ENCODE measurements around the gene AGFG1.

AGFG1 gene

GRCh38 chr2:227565080-227565479 lies 93.1 kb downstream of the AGFG1 start:
- H3K79me2 ChIP-seq (ENCODE audit: control insufficient read depth, insufficient read depth, low read length, poor library complexity): peaks cover 2% of the 10 kb centered on the region
- no peaks in the 10 kb centered on the region for H3K27me3 ChIP-seq (ENCODE audit: insufficient read depth, low read length)
- H3K18ac ChIP-seq (ENCODE audit: low read length): peak overlapping the region; percentile 71
- no peak overlapping the region for H3K9ac ChIP-seq (ENCODE audit: low read length)
- peak overlapping the region; percentile 28 for H4K8ac ChIP-seq (ENCODE audit: low read depth, low read length)
- H2AFZ ChIP-seq (ENCODE audit: insufficient read depth, low read length, poor library complexity): no peak overlapping the region
- H4K12ac ChIP-seq (ENCODE audit: low read depth, low read length): no peak overlapping the region
- DNase-seq: no peak
- H3K14ac ChIP-seq (ENCODE audit: low read length): no peak overlapping the region
- no peaks in the 10 kb centered on the region for H3K9me3 ChIP-seq (ENCODE audit: insufficient read depth, low read depth, low read length)
- H3K23ac ChIP-seq (ENCODE audit: low read length): no peak overlapping the region
- H3K4ac ChIP-seq (ENCODE audit: low read depth, low read length): no peak overlapping the region
- peak overlapping the region; percentile 33 for H2BK120ac ChIP-seq (ENCODE audit: insufficient read depth, low read length, poor library complexity)
- H2BK12ac ChIP-seq (ENCODE audit: low read length): peak overlapping the region; percentile 71
- peak overlapping the region; percentile 83 for H2AK5ac ChIP-seq (ENCODE audit: low read length)
- H3K79me1 ChIP-seq (ENCODE audit: low read length): peaks cover 2% of the 10 kb centered on the region
- no peak overlapping the region for H3K4me3 ChIP-seq (ENCODE audit: low read depth, low read length)
- no peak overlapping the region for H4K91ac ChIP-seq (ENCODE audit: low read depth, low read length)
- WGBS (ENCODE audit: extremely low coverage, insufficient coverage, insufficient read length): no CpG with 5 or more reads among the region's 1 CpG
- H3K4me2 ChIP-seq (ENCODE audit: low read length): no peak overlapping the region
- peak overlapping the region; percentile 49 for H2BK5ac ChIP-seq (ENCODE audit: low read depth, low read length, poor library complexity)
- peaks cover 3 to 6% of the 10 kb centered on the region in 2 experiments for H3K4me1 ChIP-seq (ENCODE audit: control insufficient read depth in 1 of 2, insufficient read depth in 2 of 2, low read length in 2 of 2)
- no peak overlapping the region for H3K27ac ChIP-seq (ENCODE audit: low read depth, low read length)
- peaks cover 0 to 2% of the 10 kb centered on the region in 2 experiments for H3K36me3 ChIP-seq (ENCODE audit: control insufficient read depth in 1 of 2, insufficient read depth in 2 of 2, low read length in 2 of 2)

DNA sequence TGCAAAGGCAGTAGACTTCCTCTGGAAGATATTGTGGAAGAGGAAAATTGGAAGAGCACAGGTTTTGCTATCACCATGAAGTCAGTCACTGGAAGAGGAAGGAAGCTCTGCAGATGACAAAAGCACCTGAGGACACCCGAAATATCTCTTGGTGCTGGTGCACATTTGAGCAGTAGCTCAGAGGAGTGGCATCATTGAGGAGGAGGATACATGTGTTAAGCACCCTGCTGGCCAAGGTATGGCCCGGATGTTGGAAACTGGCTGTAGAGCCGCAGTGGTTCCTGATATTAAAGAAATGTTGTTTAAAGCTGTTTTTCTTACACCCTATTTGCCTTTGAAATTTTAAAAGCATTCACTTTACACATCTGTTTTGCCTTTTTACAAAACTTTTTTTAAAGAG lies 94.1 kb downstream of the AGFG1 start:
- H3K36me3 ChIP-seq (ENCODE audit: control insufficient read depth in 1 of 2, insufficient read depth in 2 of 2, low read length in 2 of 2): peaks cover 0 to 2% of the 10 kb centered on the region in 2 experiments
- peaks cover 2% of the 10 kb centered on the region for H3K79me2 ChIP-seq (ENCODE audit: control insufficient read depth, insufficient read depth, low read length, poor library complexity)
- no peak overlapping the region for H3K14ac ChIP-seq (ENCODE audit: low read length)
- no peak overlapping the region for H4K12ac ChIP-seq (ENCODE audit: low read depth, low read length)
- DNase-seq: no peak
- H3K79me1 ChIP-seq (ENCODE audit: low read length): peaks cover 8% of the 10 kb centered on the region
- no peak overlapping the region for H4K91ac ChIP-seq (ENCODE audit: low read depth, low read length)
- no peak overlapping the region for H2AK5ac ChIP-seq (ENCODE audit: low read length)
- no peak overlapping the region for H3K23ac ChIP-seq (ENCODE audit: low read length)
- no peak overlapping the region for H3K18ac ChIP-seq (ENCODE audit: low read length)
- H2BK12ac ChIP-seq (ENCODE audit: low read length): no peak overlapping the region
- peak overlapping the region; percentile 52 for H3K27ac ChIP-seq (ENCODE audit: low read depth, low read length)
- H3K9ac ChIP-seq (ENCODE audit: low read length): no peak overlapping the region
- H3K27me3 ChIP-seq (ENCODE audit: insufficient read depth, low read length): no peaks in the 10 kb centered on the region
- no peak overlapping the region for H3K4me3 ChIP-seq (ENCODE audit: low read depth, low read length)
- no peaks in the 10 kb centered on the region for H3K9me3 ChIP-seq (ENCODE audit: insufficient read depth, low read depth, low read length)
- no peak overlapping the region for H2BK5ac ChIP-seq (ENCODE audit: low read depth, low read length, poor library complexity)
- H2BK120ac ChIP-seq (ENCODE audit: insufficient read depth, low read length, poor library complexity): peak overlapping the region; percentile 41
- no peak overlapping the region for H4K8ac ChIP-seq (ENCODE audit: low read depth, low read length)
- H3K4ac ChIP-seq (ENCODE audit: low read depth, low read length): no peak overlapping the region
- H3K4me2 ChIP-seq (ENCODE audit: low read length): no peak overlapping the region
- no CpG with 5 or more reads among the region's 3 CpGs for WGBS (ENCODE audit: extremely low coverage, insufficient coverage, insufficient read length)
- peaks cover 3 to 7% of the 10 kb centered on the region in 2 experiments for H3K4me1 ChIP-seq (ENCODE audit: control insufficient read depth in 1 of 2, insufficient read depth in 2 of 2, low read length in 2 of 2)
- H2AFZ ChIP-seq (ENCODE audit: insufficient read depth, low read length, poor library complexity): no peak overlapping the region

DNA sequence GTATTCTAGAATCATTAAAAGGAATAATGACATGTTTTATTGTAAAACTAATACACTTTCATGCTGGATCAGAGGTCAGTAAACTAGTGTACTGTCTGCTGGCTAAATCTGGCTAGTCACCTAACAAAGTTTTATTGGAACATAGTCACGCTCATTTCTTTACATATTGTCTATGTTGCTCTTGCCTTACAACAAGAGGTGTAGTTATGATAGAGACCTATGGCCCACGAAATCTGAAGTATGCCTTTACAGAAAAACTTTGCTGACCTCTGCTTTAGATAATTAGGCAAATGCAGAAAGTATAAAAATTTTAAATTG lies 96.9 kb downstream of the AGFG1 start:
- Histone ChIP-seq H3K36me3 (ENCODE audit: control insufficient read depth in 1 of 2, insufficient read depth in 2 of 2, low read length in 2 of 2) (no peaks in the 10 kb centered on the region), H3K4me2 (ENCODE audit: low read length) (no peak overlapping the region), H3K27ac (ENCODE audit: low read depth, low read length) (no peak overlapping the region), H3K4me1 (ENCODE audit: control insufficient read depth in 1 of 2, insufficient read depth in 2 of 2, low read length in 2 of 2) (peaks cover 3 to 7% of the 10 kb centered on the region in 2 experiments), H2BK5ac (ENCODE audit: low read depth, low read length, poor library complexity) (no peak overlapping the region), H3K23ac (ENCODE audit: low read length) (no peak overlapping the region), H3K4me3 (ENCODE audit: low read depth, low read length) (no peak overlapping the region), H3K18ac (ENCODE audit: low read length) (no peak overlapping the region), H2AK5ac (ENCODE audit: low read length) (no peak overlapping the region), H3K79me2 (ENCODE audit: control insufficient read depth, insufficient read depth, low read length, poor library complexity) (peaks cover 2% of the 10 kb centered on the region), H3K79me1 (ENCODE audit: low read length) (peaks cover 8% of the 10 kb centered on the region), H3K9me3 (ENCODE audit: insufficient read depth, low read depth, low read length) (no peaks in the 10 kb centered on the region), H4K91ac (ENCODE audit: low read depth, low read length) (no peak overlapping the region), H2BK120ac (ENCODE audit: insufficient read depth, low read length, poor library complexity) (no peak overlapping the region), H2BK12ac (ENCODE audit: low read length) (no peak overlapping the region), H3K9ac (ENCODE audit: low read length) (no peak overlapping the region), H4K12ac (ENCODE audit: low read depth, low read length) (no peak overlapping the region), H3K14ac (ENCODE audit: low read length) (no peak overlapping the region), H2AFZ (ENCODE audit: insufficient read depth, low read length, poor library complexity) (no peak overlapping the region), H3K4ac (ENCODE audit: low read depth, low read length) (no peak overlapping the region), H3K27me3 (ENCODE audit: insufficient read depth, low read length) (no peaks in the 10 kb centered on the region), H4K8ac (ENCODE audit: low read depth, low read length) (no peak overlapping the region)
- no CpG with 5 or more reads among the region's 2 CpGs for WGBS (ENCODE audit: extremely low coverage, insufficient coverage, insufficient read length)
- no peak for DNase-seq

DNA sequence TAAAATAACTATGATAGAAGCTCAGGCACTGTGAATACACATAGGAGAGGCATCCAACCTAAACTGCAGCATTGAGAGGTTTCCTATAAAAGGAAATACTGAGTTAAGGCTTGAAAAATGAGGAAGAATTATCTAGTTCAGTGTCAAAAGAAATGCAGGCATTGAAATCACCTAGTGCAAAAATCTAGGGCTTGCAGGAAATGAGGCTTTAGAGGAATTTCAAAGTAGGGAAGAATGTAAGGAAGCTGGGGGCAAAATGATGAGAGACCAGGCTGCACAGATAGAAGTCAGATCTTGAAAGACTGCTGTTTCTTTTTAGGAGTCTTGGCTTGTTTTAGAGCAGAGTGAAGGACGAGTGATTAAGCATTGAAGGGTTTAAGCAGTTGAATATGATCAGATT lies 98.7 kb downstream of the AGFG1 start:
- Histone ChIP-seq H3K79me2 (ENCODE audit: control insufficient read depth, insufficient read depth, low read length, poor library complexity) (peaks cover 2% of the 10 kb centered on the region), H3K23ac (ENCODE audit: low read length) (no peak overlapping the region), H3K36me3 (ENCODE audit: control insufficient read depth in 1 of 2, insufficient read depth in 2 of 2, low read length in 2 of 2) (no peaks in the 10 kb centered on the region), H2BK120ac (ENCODE audit: insufficient read depth, low read length, poor library complexity) (peak overlapping the region; percentile 51), H4K12ac (ENCODE audit: low read depth, low read length) (no peak overlapping the region), H3K27ac (ENCODE audit: low read depth, low read length) (peak overlapping the region; percentile 84), H3K14ac (ENCODE audit: low read length) (no peak overlapping the region), H3K9ac (ENCODE audit: low read length) (no peak overlapping the region), H3K9me3 (ENCODE audit: insufficient read depth, low read depth, low read length) (no peaks in the 10 kb centered on the region), H2AFZ (ENCODE audit: insufficient read depth, low read length, poor library complexity) (no peak overlapping the region), H3K4me2 (ENCODE audit: low read length) (peak overlapping the region; percentile 13), H3K4me1 (ENCODE audit: control insufficient read depth in 1 of 2, insufficient read depth in 2 of 2, low read length in 2 of 2) (peaks cover 3 to 7% of the 10 kb centered on the region in 2 experiments), H4K8ac (ENCODE audit: low read depth, low read length) (peak overlapping the region; percentile 19), H2AK5ac (ENCODE audit: low read length) (no peak overlapping the region), H3K27me3 (ENCODE audit: insufficient read depth, low read length) (no peaks in the 10 kb centered on the region), H3K4ac (ENCODE audit: low read depth, low read length) (no peak overlapping the region), H3K18ac (ENCODE audit: low read length) (no peak overlapping the region), H2BK5ac (ENCODE audit: low read depth, low read length, poor library complexity) (peak overlapping the region; percentile 79), H3K79me1 (ENCODE audit: low read length) (peaks cover 8% of the 10 kb centered on the region), H2BK12ac (ENCODE audit: low read length) (no peak overlapping the region), H3K4me3 (ENCODE audit: low read depth, low read length) (no peak overlapping the region), H4K91ac (ENCODE audit: low read depth, low read length) (no peak overlapping the region)
- DNase-seq: peak; percentile 12 to 83
- no CpG with 5 or more reads among the region's 1 CpG for WGBS (ENCODE audit: extremely low coverage, insufficient coverage, insufficient read length)
